ACHN (cell line): ENCODE results near the gene RAD21L1.

Experiments
- DNase-seq: peaks from one replicate; pipeline ENCODE4 v3.0.0-alpha.2; 2015
- in situ Hi-C: cut with HindIII; loops from 2 replicates; pipeline ENCODE4 v1.10.0; 2017; ENCODE audit warnings: low sequenced_read_pairs, low pct_ligation_motif_present, low pct_unique_long_range_greater_than_20kb

RAD21L1 gene

GRCh38 chr20:1301031-1301529, 75.2 kb downstream of the RAD21L1 start:
- peak; percentile 20 for DNase-seq
- in situ Hi-C loops: loop anchor here (25.0 kb wide), 1 partner anchor 136 kb away; no protein-coding TSS in a partner anchor

- DNase-seq: peak; percentile 31
- in situ Hi-C loops: loop anchor here (25.0 kb wide), 1 partner anchor 134 kb away; no protein-coding TSS in a partner anchor
Measured at GRCh38 chr20:1302685-1303541, 77.1 kb downstream of the RAD21L1 start.

- no peak for DNase-seq
- in situ Hi-C loops: loop anchor here (25.0 kb wide), 1 partner anchor 132 kb away; no protein-coding TSS in a partner anchor
Measured at GRCh38 chr20:1304710-1305515, 79.1 kb downstream of the RAD21L1 start.
